Measurements from ENCODE around the gene KRTAP10-12. TPM values are rescaled to one million over a fixed set of nuclear protein-coding genes. Genes with fewer than 3 reads are reported as not detected.
A peak's percentile ranks its signal among the peaks of the same experiment; 100 is the strongest.
"Not testable (repeated sequence)": the region's sequence is repeated elsewhere in the genome, so short reads cannot be mapped to it uniquely, and the experiment has no call there.

The KRTAP10-12 gene, protein sequence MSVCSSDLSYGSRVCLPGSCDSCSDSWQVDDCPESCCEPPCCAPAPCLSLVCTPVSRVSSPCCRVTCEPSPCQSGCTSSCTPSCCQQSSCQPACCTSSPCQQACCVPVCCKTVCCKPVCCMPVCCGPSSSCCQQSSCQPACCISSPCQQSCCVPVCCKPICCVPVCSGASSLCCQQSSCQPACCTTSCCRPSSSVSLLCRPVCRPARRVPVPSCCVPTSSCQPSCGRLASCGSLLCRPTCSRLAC
- total RNA-seq (2013) = not detected
- polyA plus RNA-seq = not detected
- not detected in 2 replicates for polyA minus RNA-seq
- total RNA-seq = 0 reads per million in 11 experiments

DNA sequence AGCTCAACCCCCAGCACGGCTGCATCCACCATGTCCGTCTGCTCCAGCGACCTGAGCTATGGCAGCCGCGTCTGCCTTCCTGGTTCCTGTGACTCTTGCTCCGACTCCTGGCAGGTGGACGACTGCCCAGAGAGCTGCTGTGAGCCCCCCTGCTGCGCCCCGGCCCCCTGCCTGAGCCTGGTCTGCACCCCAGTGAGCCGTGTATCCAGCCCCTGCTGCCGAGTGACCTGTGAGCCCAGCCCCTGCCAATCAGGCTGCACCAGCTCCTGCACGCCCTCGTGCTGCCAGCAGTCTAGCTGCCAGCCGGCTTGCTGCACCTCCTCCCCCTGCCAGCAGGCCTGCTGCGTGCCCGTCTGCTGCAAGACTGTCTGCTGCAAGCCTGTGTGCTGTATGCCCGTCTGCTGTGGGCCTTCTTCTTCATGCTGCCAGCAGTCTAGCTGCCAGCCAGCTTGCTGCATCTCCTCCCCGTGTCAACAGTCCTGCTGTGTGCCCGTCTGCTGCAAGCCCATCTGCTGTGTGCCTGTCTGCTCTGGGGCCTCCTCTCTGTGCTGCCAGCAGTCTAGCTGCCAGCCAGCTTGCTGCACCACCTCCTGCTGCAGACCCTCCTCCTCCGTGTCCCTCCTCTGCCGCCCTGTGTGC is at the start of gene KRTAP10-12:
TSS of gene KRTAP10-12 (plus strand) at position 1 of the 639 bp plus-strand sequence. CDS start at position 31, 30 bp downstream.
- H3K27ac Mint-ChIP-seq = peak within 1 kb of the TSS in 1 of 7 donors; percentile 2
- H3K4me2 ChIP-seq (replicated peaks; ENCODE audit: extremely low read depth, low read length, poor library complexity, severe bottlenecking); H3K4me3 ChIP-seq (replicated peaks in 1 of 3; ENCODE audit: low read depth in 2 of 3, low read length in 3 of 3); H3K9ac ChIP-seq (ENCODE audit: insufficient read depth, low read length, poor library complexity, severe bottlenecking); H3K79me2 ChIP-seq (ENCODE audit: insufficient read depth, low read length); intact Hi-C loops (cut with micrococcal nuclease); H3K4me1 Mint-ChIP-seq; H2AFZ ChIP-seq (ENCODE audit: insufficient read depth, low read depth, low read length, poor library complexity, severe bottlenecking); H4K20me1 ChIP-seq (ENCODE audit: insufficient read depth, low read length); H3K27ac ChIP-seq (ENCODE audit: low read depth in 1 of 2, low read length in 2 of 2); H3K36me3 Mint-ChIP-seq; H3K4me1 ChIP-seq (ENCODE audit: control insufficient read depth in 1 of 2, insufficient read depth in 2 of 2, low read length in 2 of 2); H3K36me3 ChIP-seq (replicated peaks in 1 of 2; ENCODE audit: control insufficient read depth in 1 of 2, insufficient read depth in 2 of 2, low read length in 2 of 2); DNase-seq: not testable (repeated sequence)
- 61% methylated on average over 9 of the region's 21 CpGs for WGBS (ENCODE audit: insufficient coverage)
- Histone ChIP-seq H3K27me3 (ENCODE audit: control insufficient read depth in 2 of 2, insufficient read depth in 2 of 2, low read length in 2 of 2) (peaks cover 0 to 42% of the 10 kb centered on the region in 2 donors), H3K9me3 (replicated peaks in 1 of 2; ENCODE audit: control insufficient read depth in 1 of 2, insufficient read depth in 1 of 2, low read length in 2 of 2) (peaks cover 0 to 14% of the 10 kb centered on the region in 2 donors)
- H3K4me3 Mint-ChIP-seq = peak within 1 kb of the TSS in 1 of 2 donors; percentile 74
- peaks cover 47 to 80% (median 52%) of the 10 kb centered on the region in 3 donors for H3K27me3 Mint-ChIP-seq (ENCODE audit: low read depth in 3 of 3)
- H3K9me3 Mint-ChIP-seq = peaks cover 6 to 17% (median 12%) of the 10 kb centered on the region in 7 donors

DNA sequence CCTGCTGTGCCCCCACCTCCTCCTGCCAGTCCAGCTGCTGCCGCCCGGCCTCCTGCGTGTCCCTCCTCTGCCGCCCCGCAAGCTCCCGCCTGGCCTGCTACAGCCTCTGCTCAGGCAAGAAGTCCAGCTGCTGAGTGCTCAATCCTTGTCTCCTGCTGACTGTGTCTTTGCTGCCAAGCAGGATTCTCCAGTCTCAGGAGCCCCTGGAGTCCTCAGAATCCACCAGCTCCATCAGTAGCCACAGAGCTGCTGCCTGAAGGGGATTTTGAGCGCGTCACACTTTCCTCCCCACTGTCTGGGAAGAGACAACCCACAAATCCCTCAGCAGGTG is 49.8 kb upstream of the KRTAP10-12 start:
- TF ChIP-seq, protein P1, sequence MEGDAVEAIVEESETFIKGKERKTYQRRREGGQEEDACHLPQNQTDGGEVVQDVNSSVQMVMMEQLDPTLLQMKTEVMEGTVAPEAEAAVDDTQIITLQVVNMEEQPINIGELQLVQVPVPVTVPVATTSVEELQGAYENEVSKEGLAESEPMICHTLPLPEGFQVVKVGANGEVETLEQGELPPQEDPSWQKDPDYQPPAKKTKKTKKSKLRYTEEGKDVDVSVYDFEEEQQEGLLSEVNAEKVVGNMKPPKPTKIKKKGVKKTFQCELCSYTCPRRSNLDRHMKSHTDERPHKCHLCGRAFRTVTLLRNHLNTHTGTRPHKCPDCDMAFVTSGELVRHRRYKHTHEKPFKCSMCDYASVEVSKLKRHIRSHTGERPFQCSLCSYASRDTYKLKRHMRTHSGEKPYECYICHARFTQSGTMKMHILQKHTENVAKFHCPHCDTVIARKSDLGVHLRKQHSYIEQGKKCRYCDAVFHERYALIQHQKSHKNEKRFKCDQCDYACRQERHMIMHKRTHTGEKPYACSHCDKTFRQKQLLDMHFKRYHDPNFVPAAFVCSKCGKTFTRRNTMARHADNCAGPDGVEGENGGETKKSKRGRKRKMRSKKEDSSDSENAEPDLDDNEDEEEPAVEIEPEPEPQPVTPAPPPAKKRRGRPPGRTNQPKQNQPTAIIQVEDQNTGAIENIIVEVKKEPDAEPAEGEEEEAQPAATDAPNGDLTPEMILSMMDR (IDR thresholded peaks at IDR 0.05) = no peak
- no peak overlapping the region for H3K9ac ChIP-seq (ENCODE audit: insufficient read depth, low read length, poor library complexity, severe bottlenecking)
- Mint-ChIP-seq H3K27ac (no peak overlapping the region), H3K36me3 (no peaks in the 10 kb centered on the region), H3K9me3 (peaks cover 17 to 38% (median 27%) of the 10 kb centered on the region in 7 donors), H3K4me1 (no peaks in the 10 kb centered on the region), H3K27me3 (ENCODE audit: low read depth in 3 of 3) (peaks cover 2 to 8% (median 6%) of the 10 kb centered on the region in 3 donors), H3K4me3 (no peak overlapping the region)
- H2AFZ ChIP-seq (ENCODE audit: insufficient read depth, low read depth, low read length, poor library complexity, severe bottlenecking) = no peak overlapping the region
- no peaks in the 10 kb centered on the region for H4K20me1 ChIP-seq (ENCODE audit: insufficient read depth, low read length)
- WGBS (ENCODE audit: insufficient coverage) = 63% methylated on average over 6 of the region's 8 CpGs
- no peak overlapping the region for H3K4me3 ChIP-seq (replicated peaks in 1 of 3; ENCODE audit: low read depth in 2 of 3, low read length in 3 of 3)
- no peaks in the 10 kb centered on the region for H3K4me1 ChIP-seq (ENCODE audit: control insufficient read depth in 1 of 2, insufficient read depth in 2 of 2, low read length in 2 of 2)
- H3K27ac ChIP-seq (ENCODE audit: low read depth in 1 of 2, low read length in 2 of 2) = no peak overlapping the region
- peaks cover 12 to 26% of the 10 kb centered on the region in 2 donors for H3K9me3 ChIP-seq (replicated peaks in 1 of 2; ENCODE audit: control insufficient read depth in 1 of 2, insufficient read depth in 1 of 2, low read length in 2 of 2)
- intact Hi-C loops (cut with micrococcal nuclease) = no loop called here
- H3K36me3 ChIP-seq (replicated peaks in 1 of 2; ENCODE audit: control insufficient read depth in 1 of 2, insufficient read depth in 2 of 2, low read length in 2 of 2) = no peaks in the 10 kb centered on the region
- DNase-seq = no peak
- no peak overlapping the region for H3K4me2 ChIP-seq (replicated peaks; ENCODE audit: extremely low read depth, low read length, poor library complexity, severe bottlenecking)
- H3K79me2 ChIP-seq (ENCODE audit: insufficient read depth, low read length) = no peaks in the 10 kb centered on the region
- H3K27me3 ChIP-seq (ENCODE audit: control insufficient read depth in 2 of 2, insufficient read depth in 2 of 2, low read length in 2 of 2) = no peaks in the 10 kb centered on the region

All from CD14-positive monocyte (primary cell).